ENCODE data around the gene ABCA5.

GRCh38 chr17:69300222-69300621 is 26.7 kb downstream of the ABCA5 start:
- no peak for TF ChIP-seq POLR2AphosphoS5 (IDR thresholded peaks at IDR 0.05)
- TF ChIP-seq CTCF (IDR thresholded peaks at IDR 0.05) = no peak
